RPMI8226 (cell line): ENCODE data around the gene HSBP1L1.
"Not testable (repeated sequence)": the region's sequence is repeated elsewhere in the genome, so short reads cannot be mapped to it uniquely, and the experiment has no call there.

Source experiments
- DNase-seq: peaks from one replicate; pipeline ENCODE4 v3.0.0-alpha.2; 2015

The HSBP1L1 gene

DNA sequence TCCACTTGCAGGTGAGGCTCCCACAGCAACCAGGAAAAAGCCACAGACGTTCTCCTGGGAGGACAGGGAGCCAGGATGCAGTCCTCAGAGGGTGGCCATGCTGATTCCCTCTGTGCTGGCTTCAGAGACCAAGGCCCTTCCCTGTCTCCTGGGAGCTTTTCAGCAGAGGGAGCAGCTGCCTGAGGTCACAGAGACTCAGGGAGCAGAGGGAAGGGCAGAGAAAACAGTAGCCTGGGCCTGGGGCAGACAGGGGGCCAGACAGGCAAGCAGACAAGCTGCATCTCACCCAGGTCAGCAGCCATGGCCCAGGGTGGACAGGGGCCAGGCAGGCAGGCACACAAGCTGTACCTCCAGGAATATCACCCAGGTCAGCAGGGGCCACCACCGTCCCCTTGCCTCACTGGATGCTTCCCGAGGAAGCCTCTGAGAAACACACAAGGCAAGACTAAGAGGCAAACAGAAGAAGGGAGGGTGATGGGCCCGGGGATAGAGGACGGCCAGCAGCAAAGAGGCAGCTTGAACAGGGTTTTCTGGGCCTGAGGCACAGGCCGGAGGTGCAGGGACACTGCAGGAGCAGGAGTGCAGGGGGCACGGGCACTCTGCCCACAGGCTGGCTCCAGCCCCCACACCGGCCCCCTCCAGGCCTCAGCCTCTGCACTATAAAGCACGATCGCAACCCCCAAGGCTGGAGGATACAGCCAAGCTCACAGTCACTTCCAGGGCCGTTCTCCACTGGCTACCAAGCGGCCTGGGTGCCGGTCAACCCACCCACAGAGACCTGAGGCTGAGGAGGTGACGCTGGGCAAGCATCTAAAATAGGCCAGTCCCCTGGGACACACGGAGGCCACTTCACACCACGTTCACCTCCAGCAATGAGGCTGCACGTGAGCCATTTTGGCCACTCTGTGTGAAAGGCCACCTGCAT, 19.1 kb upstream of the HSBP1L1 start:
- no peak for DNase-seq

- no peak for DNase-seq
These were observed 17.2 kb upstream of the HSBP1L1 start for GRCh38 chr18:79947054-79947755.

GRCh38 chr18:79947881-79948610, 16.4 kb upstream of the HSBP1L1 start:
- no peak for DNase-seq

DNA sequence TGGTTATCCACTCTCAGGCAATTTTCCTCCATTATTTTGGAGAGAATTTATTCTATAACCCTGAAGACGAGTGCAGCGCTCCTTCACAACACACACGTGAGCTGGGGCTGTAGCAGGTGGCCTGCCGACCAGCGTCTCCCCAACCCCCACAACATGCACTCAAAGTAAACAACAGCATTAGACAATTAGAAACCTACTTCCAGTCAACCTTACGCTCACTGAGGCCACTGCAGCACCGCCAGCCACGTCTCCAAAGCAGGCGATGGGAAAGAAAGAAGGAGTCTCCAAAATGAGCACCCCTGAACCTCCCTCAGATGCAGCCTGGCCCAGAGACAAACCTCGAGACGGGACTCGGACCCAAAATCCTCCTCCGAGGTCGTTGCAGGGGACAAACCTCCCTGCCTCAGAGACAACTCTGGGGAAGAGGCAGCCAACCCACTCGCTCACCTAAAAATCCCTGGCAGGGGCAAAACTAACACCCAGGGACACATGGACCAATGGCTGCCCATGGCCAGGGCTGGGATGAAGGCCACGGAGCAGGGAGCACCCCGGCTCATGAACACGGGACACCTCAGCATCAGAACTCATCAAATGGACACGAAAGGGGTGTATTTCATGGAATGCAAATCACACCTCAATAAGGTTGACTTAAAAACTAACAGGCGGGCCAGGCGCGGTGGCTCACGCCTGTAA, 15.6 kb upstream of the HSBP1L1 start:
- DNase-seq, result no peak

DNA sequence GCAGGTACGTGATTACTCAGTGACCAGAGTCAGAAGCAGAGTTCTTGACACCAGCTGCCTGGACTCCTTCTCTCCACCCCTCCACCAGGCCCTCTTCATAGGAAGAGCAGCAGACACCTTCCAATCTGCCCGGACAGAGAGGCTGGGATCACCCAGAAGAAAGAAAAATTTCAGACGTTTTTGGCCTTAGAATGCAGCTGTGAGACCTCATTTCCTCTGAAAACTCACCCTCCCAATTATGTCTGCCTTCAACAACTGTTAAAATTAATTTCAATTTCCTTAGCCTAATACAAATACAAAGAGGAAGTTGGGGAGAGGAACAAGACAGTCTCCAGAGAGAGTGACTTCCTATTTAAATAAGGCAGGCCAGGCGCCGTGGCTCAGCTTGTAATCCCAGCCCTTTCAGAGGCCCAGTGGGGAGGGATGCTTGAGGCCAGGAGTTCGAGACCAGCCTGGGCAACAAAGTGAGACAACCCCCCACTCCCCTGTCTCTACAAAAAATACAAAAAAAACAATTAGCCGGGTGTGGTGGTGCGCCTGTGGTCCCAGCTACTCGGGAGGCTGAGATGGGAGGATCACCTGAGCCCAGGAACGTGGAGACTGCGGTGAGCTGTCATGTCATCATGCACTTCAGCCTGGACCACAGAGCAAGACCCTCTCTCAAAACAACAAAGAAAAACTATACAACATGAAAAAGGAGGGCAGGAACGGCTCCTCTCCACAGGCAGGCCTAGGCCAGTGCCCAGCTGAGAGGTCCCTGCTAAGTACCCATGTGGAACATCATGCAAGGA, 14.6 kb upstream of the HSBP1L1 start:
- DNase-seq, result peak; percentile 47

DNA sequence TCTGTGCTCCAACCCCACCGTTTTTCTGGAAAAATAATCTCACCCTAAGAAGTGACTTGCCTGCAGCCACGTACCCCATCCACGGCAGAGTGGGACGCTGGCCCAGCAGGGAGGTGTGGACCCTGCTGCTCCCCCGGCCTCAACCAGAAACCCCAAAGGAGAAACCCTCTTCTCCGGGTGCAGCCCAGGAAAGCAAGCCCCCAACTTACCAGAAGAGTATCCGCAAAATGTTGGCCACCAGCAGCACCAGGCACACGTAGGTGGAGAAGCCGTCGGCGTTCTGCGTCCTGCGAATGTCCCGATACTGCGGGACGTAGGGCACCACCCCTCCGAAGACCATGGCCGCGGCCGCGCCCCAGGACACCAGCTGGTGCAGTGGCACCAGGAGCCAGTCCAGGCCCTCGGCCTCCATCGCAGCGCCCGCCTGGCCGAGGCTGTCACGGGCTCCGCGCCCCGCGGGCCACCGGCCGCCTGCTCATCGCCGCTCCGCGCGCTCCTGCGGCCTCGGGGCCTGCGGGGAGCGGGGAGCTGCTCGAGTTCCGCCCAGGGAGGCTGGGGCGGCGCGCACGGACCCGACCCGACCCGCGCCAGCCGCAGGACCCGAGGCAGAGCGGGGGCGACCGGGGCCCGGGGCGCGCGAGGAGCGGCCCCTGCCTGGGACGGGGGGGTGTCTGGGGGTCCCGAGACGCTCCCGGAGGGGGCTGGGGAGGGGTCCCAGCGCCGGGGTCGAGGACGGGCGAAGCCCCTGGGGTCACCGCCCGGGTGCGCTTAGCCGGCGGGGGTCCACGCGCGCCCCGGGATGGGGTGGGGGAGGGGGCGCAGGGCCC, 13.7 kb upstream of the HSBP1L1 start:
- DNase-seq, result peak; percentile 59

GRCh38 chr18:79951545-79952455, 12.6 kb upstream of the HSBP1L1 start, which contains the start of gene SLC66A2:
SLC66A2 (minus strand) TSS chr18:79951653; CDS start chr18:79950926, 727 bp downstream.
- DNase-seq, result peak; percentile 93

DNA sequence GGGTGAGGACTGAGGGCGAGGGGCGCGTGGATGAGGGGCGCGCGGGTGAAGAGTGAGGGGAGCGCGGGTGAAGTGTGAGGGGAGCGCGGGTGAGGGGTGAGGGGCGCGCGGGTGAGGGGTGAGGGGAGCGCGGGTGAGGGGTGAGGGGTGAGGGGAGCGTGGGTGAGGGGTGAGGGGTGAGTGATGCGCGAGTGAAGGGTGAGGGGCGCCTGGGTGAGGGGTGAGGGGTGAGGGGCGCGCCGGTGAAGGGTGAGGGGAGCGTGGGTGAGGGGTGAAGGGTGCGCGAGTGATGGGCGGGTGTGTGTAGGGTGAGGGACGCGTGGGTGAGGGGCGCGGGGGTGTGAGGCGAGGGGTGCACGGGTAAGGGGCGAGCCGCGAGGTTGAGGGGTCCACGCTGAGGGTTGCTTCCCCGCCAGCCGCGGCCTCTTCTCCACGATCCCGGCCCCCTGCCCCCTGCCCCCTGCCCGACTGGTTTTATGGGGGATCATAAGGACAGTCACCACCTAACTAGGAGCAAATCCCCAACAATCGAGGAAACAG, 11.9 kb upstream of the HSBP1L1 start:
- no peak for DNase-seq

GRCh38 chr18:79952996-79953559, 11.4 kb upstream of the HSBP1L1 start:
- no peak for DNase-seq

GRCh38 chr18:79953971-79954651, 10.3 kb upstream of the HSBP1L1 start:
- DNase-seq, result no peak

- DNase-seq, result no peak
These were observed 9.7 kb upstream of the HSBP1L1 start for GRCh38 chr18:79954791-79955190.

DNA sequence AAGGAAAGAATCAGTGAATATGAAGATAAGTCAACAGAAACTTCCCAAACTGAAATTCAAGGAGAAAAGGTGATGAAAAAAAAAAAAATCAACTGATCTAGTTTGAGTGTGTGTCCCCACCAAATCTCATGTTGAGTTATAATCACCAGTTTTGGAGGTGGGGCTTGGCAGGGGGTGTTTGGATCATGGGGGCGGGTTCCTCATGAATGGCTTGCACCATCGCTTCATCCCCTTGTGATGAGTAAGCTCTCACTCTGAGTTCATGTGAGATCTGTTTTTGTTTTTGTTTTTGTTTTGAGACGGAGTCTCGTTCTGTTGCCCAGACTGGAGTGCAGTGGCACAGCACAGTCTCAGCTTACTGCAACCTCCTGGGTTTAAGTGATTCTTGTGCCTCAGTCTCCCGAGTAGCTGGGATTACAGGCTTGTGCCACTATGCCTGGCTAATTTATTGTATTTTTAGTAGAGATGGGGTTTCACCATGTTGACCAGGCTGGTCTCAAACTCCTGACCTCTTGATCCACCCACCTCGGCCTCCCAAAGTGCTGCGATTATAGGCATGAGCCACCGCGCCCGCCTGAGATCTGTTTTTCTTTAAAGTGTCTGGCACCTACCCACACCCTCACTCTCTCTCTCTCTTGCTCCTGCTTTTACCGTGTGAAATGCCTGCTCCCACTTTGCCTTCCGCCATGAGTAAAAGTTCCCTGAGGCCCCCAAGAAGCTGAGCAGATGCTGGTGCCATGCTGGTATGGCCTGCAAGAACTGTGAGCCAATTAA, 9.0 kb upstream of the HSBP1L1 start:
- no peak for DNase-seq

DNA sequence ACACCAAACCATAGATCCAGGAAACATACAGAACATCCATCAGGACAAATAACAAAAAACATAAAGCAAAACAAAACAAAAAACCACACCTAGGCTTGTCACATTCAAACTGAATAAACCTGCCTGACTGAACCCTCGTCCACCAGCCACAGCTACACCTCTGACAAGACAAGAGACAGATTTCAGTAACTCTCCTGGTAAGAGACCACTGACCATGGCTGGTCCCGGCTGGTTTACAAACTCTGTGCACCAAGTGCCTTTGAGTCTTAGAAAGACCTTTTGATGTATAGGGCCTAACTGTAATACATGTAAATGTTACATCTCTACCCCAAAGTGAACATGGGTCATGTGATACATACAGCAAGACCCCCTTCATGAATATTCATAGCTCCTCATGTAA, 8.2 kb upstream of the HSBP1L1 start:
- DNase-seq, result no peak

- DNase-seq, result no peak
These were observed 5.5 kb upstream of the HSBP1L1 start for GRCh38 chr18:79958981-79959380.

- not testable (repeated sequence) for DNase-seq
These were observed 4.2 kb upstream of the HSBP1L1 start for GRCh38 chr18:79960161-79960801.

DNA sequence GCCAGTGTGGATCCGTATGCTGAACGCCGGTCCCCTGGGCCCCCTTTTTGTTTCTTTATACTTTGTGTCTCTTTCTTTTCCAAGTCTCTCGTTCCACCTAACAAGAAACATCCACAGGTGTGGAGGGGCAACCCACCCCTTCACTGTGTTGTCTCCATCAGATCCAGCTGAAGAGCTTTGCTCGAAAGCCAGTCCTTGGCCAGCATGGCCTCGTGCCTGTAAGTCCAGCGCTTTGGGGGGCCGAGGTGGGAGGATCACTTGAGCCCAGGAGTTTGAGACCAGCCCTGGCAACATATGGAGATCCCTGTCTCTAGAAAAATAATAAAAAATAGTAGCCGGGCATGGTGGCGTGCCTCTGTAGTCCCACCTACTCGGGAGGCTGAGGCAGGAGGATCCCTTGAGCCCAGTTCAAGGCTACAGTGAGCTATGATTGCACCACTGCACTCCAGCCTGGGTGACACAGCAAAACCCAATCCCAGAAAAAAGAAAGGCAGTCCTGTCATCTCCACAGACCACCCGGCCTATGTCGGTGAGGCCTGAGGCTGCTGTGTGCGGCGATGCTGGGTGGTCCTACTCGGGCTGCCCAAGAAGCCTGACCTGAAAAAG, 3.4 kb upstream of the HSBP1L1 start:
- no peak for DNase-seq
